Keratinocyte (primary cell): ENCODE results near the gene SOHLH2. TPM values are rescaled to one million over a fixed set of nuclear protein-coding genes. Genes with fewer than 3 reads are reported as not detected.

ENCODE experiments used
- DNase-seq: peaks from one replicate; pipeline ENCODE4 v3.0.0-alpha.2; 2011; ENCODE audit warnings: low read depth, missing footprints, low spot score
- FAIRE-seq: peaks from 2 replicates; lab custom pipeline; 2011; peaks lifted over from hg19 to GRCh38; lab: Jason Lieb, UNC
- H2AFZ ChIP-seq: 2 replicates; pipeline ENCODE4 v1.6.0; 2012; ENCODE audit warnings: low read length, control low read depth, inconsistent platforms; ENCODE audit not compliant: control insufficient read depth
- H3K27ac ChIP-seq: 2 replicates; pipeline ENCODE4 v1.5.1; 2011; ENCODE audit warnings: low read length; ENCODE audit not compliant: control insufficient read depth, insufficient read depth
- H3K27me3 ChIP-seq: 3 replicates; pipeline ENCODE4 v1.6.0; 2011; ENCODE audit warnings: low read length; ENCODE audit not compliant: control insufficient read depth, insufficient read depth; ENCODE audit errors: extremely low read depth
- H3K36me3 ChIP-seq, 2 experiments: 2 replicates in 1 of 2; 3 replicates in 1 of 2; pipeline ENCODE4 v1.5.1; 2011; ENCODE audit warnings: low read length in 2 of 2, mild to moderate bottlenecking in 1 of 2; ENCODE audit not compliant: control insufficient read depth in 2 of 2, insufficient read depth in 2 of 2; ENCODE audit errors: extremely low read depth in 1 of 2
- H3K4me1 ChIP-seq: 3 replicates; pipeline ENCODE4 v1.5.1; 2011; ENCODE audit warnings: low read length; ENCODE audit not compliant: control insufficient read depth, insufficient read depth; ENCODE audit errors: extremely low read depth
- H3K4me2 ChIP-seq: 3 replicates; pipeline ENCODE4 v1.6.0; 2011; ENCODE audit warnings: low read depth, low read length; ENCODE audit not compliant: control insufficient read depth, insufficient read depth; ENCODE audit errors: extremely low read depth
- H3K4me3 ChIP-seq, 3 experiments: fragments of 200-600 bp in 1 of 3; sonication (generic) in 1 of 3; 2 replicates in 2 of 3; 3 replicates in 1 of 3; pipeline ENCODE4 v1.5.1; 2011 to 2016; ENCODE audit warnings: low read length in 3 of 3, mild to moderate bottlenecking in 3 of 3, control low read depth in 2 of 3, inconsistent platforms in 1 of 3, low read depth in 1 of 3, mixed read lengths in 1 of 3, mixed run types in 1 of 3, moderate library complexity in 1 of 3; ENCODE audit not compliant: control insufficient read depth in 2 of 3, insufficient read depth in 2 of 3; ENCODE audit errors: extremely low read depth in 1 of 3
- H3K79me2 ChIP-seq: 2 replicates; pipeline ENCODE4 v1.6.0; 2012; ENCODE audit warnings: low read length; ENCODE audit not compliant: control insufficient read depth, insufficient read depth
- H3K9ac ChIP-seq: 3 replicates; pipeline ENCODE4 v1.6.0; 2011; ENCODE audit warnings: low read length; ENCODE audit not compliant: control insufficient read depth, insufficient read depth; ENCODE audit errors: extremely low read depth
- H3K9me1 ChIP-seq: 3 replicates; pipeline ENCODE4 v1.6.0; 2011; ENCODE audit warnings: low read length; ENCODE audit not compliant: control insufficient read depth, insufficient read depth; ENCODE audit errors: extremely low read depth
- H3K9me3 ChIP-seq: 2 replicates; pipeline ENCODE4 v1.5.1; 2012; ENCODE audit warnings: low read depth, low read length; ENCODE audit not compliant: control insufficient read depth
- H4K20me1 ChIP-seq: 3 replicates; pipeline ENCODE4 v1.6.0; 2011; ENCODE audit warnings: low read length; ENCODE audit not compliant: control insufficient read depth, insufficient read depth; ENCODE audit errors: extremely low read depth
- CTCF ChIP-seq, 3 experiments: IDR thresholded peaks in 1 of 3; conservative IDR thresholded peaks in 1 of 3; optimal IDR thresholded peaks in 1 of 3; 2 replicates in 2 of 3; 3 replicates in 1 of 3; pipeline versions ENCODE3 to v1.5.1; 2011; ENCODE audit warnings: low read length in 3 of 3, mild to moderate bottlenecking in 3 of 3, moderate library complexity in 2 of 3, control low read depth in 1 of 3, inconsistent platforms in 1 of 3; ENCODE audit not compliant: insufficient read depth in 2 of 3; ENCODE audit errors: extremely low read depth in 1 of 3
- EZH2 ChIP-seq: IDR thresholded peaks from one replicate; pipeline ENCODE4 v1.6.1; 2012; ENCODE audit warnings: inconsistent platforms, mild to moderate bottlenecking, low read length, moderate library complexity
- dilution Hi-C: fragments of 300-500 bp; cut with MboI; formaldehyde crosslinking; loops from one replicate; pipeline ENCODE4 v1.7.0; 2020; ENCODE audit warnings: low sequenced_read_pairs; ENCODE audit not compliant: extremely low pct_ligation_motif_present
- polyA plus RNA-seq, 5 experiments: library from polyadenylated mRNA; depleted of rRNA in 3 of 5; stranded (reverse) in 3 of 5; stranded (forward) in 1 of 5; unstranded in 1 of 5; fragments of >200 nt; gene quantifications; 1 replicate in 1 of 5; 2 replicates in 3 of 5; 3 replicates in 1 of 5; pipeline versions ENCODE4 v1.2.1 to v1.2.3, GENCODE V29; 2011 to 2012; ENCODE audit warnings: missing spikeins in 2 of 5, low read depth in 1 of 5, low replicate concordance in 1 of 5

The SOHLH2 gene
- polyA plus RNA-seq, 1 donor (not counting 4 experiments of a cell fraction or from before 2014, with no cell fraction given): not detected

- DNase-seq (no peak), FAIRE-seq (no peak)
- no peaks in the 10 kb centered on the region for H3K9me1 ChIP-seq
- H3K79me2 ChIP-seq: no peaks in the 10 kb centered on the region
- no peak for TF ChIP-seq EZH2
- no peak for TF ChIP-seq CTCF (optimal IDR thresholded peaks at IDR 0.05 in 1 of 3, IDR thresholded peaks at IDR 0.05 in 1 of 3, conservative IDR thresholded peaks at IDR 0.05 in 1 of 3; ENCODE audit: extremely low read depth in 1 of 3, insufficient read depth in 2 of 3, low read length in 3 of 3)
- no peaks in the 10 kb centered on the region for H4K20me1 ChIP-seq
- no peak overlapping the region for H3K4me2 ChIP-seq
- H3K36me3 ChIP-seq: no peaks in the 10 kb centered on the region
- H3K9me3 ChIP-seq: no peaks in the 10 kb centered on the region
- no peak overlapping the region for H3K4me3 ChIP-seq
- H3K27ac ChIP-seq: no peak overlapping the region
- H3K27me3 ChIP-seq: no peaks in the 10 kb centered on the region
- H2AFZ ChIP-seq: no peak overlapping the region
- H3K9ac ChIP-seq: no peak overlapping the region
- dilution Hi-C loops: no loop called here
- H3K4me1 ChIP-seq: no peaks in the 10 kb centered on the region
Measured at GRCh38 chr13:36242761-36243160, 28.4 kb upstream of the SOHLH2 start.

- Histone ChIP-seq H4K20me1 (no peaks in the 10 kb centered on the region), H3K4me1 (no peaks in the 10 kb centered on the region), H3K36me3 (no peaks in the 10 kb centered on the region), H3K9ac (no peak overlapping the region), H3K9me3 (no peaks in the 10 kb centered on the region), H2AFZ (no peak overlapping the region), H3K4me2 (no peak overlapping the region), H3K4me3 (no peak overlapping the region), H3K27ac (no peak overlapping the region), H3K79me2 (no peaks in the 10 kb centered on the region), H3K9me1 (no peaks in the 10 kb centered on the region), H3K27me3 (no peaks in the 10 kb centered on the region)
- TF ChIP-seq CTCF (optimal IDR thresholded peaks at IDR 0.05 in 1 of 3, IDR thresholded peaks at IDR 0.05 in 1 of 3, conservative IDR thresholded peaks at IDR 0.05 in 1 of 3; ENCODE audit: extremely low read depth in 1 of 3, insufficient read depth in 2 of 3, low read length in 3 of 3) (no peak), EZH2 (no peak)
- dilution Hi-C loops: no loop called here
- DNase-seq (no peak), FAIRE-seq (no peak)
Measured at GRCh38 chr13:36231236-36231635, 16.9 kb upstream of the SOHLH2 start.
